Neural cell (in vitro differentiated cells): Measurements from ENCODE around the gene ESYT2. TPM values are rescaled to one million over a fixed set of nuclear protein-coding genes. Genes with fewer than 3 reads are reported as not detected.

ENCODE experiments used
- H2AFZ ChIP-seq: fragments of 200-600, 300-800 bp; sonication (generic), shearing (Covaris generic); 2 replicates; pipeline ENCODE4 v1.6.0; 2014; ENCODE audit warnings: low read depth, mild to moderate bottlenecking, antibody characterized with exemption, low read length, moderate library complexity
- H3F3A ChIP-seq: fragments of 200-600 bp; shearing (Covaris generic); 2 replicates; pipeline ENCODE4 v1.6.1; 2016; ENCODE audit warnings: mild to moderate bottlenecking, moderate library complexity, mixed read lengths, antibody characterized with exemption, low read length; ENCODE audit not compliant: insufficient read depth, poor library complexity, severe bottlenecking
- H3K27ac ChIP-seq: fragments of 200-600, 300-800 bp; sonication (generic), shearing (Covaris generic); 2 replicates; pipeline ENCODE4 v1.5.1; 2014; ENCODE audit warnings: mild to moderate bottlenecking, low read length, moderate library complexity
- H3K27me3 ChIP-seq: fragments of 300-800, 200-600 bp; sonication (generic), shearing (Covaris generic); 2 replicates; pipeline ENCODE4 v1.6.0; 2014; ENCODE audit warnings: mild to moderate bottlenecking, low read depth, low read length, moderate library complexity; ENCODE audit not compliant: insufficient read depth
- H3K36me3 ChIP-seq: fragments of 300-800, 200-600 bp; sonication (generic), shearing (Covaris generic); 2 replicates; pipeline ENCODE4 v1.5.1; 2014; ENCODE audit warnings: mild to moderate bottlenecking, antibody characterized with exemption, low read length, moderate library complexity; ENCODE audit not compliant: insufficient read depth
- H3K4me2 ChIP-seq: fragments of 300-800, 200-600 bp; sonication (generic), shearing (Covaris generic); 2 replicates; pipeline ENCODE4 v1.6.0; 2014; ENCODE audit warnings: mild to moderate bottlenecking, low read length
- H3K4me3 ChIP-seq: fragments of 300-800, 200-600 bp; sonication (generic), shearing (Covaris generic); 2 replicates; pipeline ENCODE4 v1.5.1; 2014; ENCODE audit warnings: mild to moderate bottlenecking, low read length, moderate library complexity
- H3K79me2 ChIP-seq: fragments of 200-600 bp; shearing (Covaris generic); replicated peaks from 2 replicates; pipeline ENCODE4 v1.6.0; 2014; ENCODE audit warnings: mild to moderate bottlenecking, low read length, moderate library complexity; ENCODE audit not compliant: insufficient read depth
- H3K9ac ChIP-seq: fragments of 300-800, 200-600 bp; sonication (generic), shearing (Covaris generic); 2 replicates; pipeline ENCODE4 v1.6.1; 2016; ENCODE audit warnings: mild to moderate bottlenecking, low read length, mixed read lengths
- H3K9me2 ChIP-seq: fragments of 200-600 bp; shearing (Covaris generic); 2 replicates; pipeline ENCODE4 v1.6.1; 2016; ENCODE audit warnings: mild to moderate bottlenecking, low read length, mixed read lengths; ENCODE audit not compliant: insufficient read depth
- H3K9me3 ChIP-seq: fragments of 200-600, 300-800 bp; sonication (generic), shearing (Covaris generic); 2 replicates; pipeline ENCODE4 v1.6.1; 2016; ENCODE audit warnings: mild to moderate bottlenecking, mixed run types, low read length, moderate library complexity, mixed read lengths
- H4K20me1 ChIP-seq: fragments of 200-600 bp; shearing (Covaris generic); 2 replicates; pipeline ENCODE4 v1.6.1; 2016; ENCODE audit warnings: mild to moderate bottlenecking, mixed run types; ENCODE audit not compliant: insufficient read depth
- CTCF ChIP-seq: fragments of 450-650 bp; IDR thresholded peaks from 2 replicates; pipeline ENCODE4 v1.5.1; 2014; ENCODE audit warnings: antibody characterized with exemption, mild to moderate bottlenecking, moderate library complexity; ENCODE audit not compliant: poor library complexity, severe bottlenecking
- EP300 ChIP-seq: fragments of 450-650 bp; conservative IDR thresholded peaks from 2 replicates; pipeline ENCODE4 v1.6.1; 2014; ENCODE audit warnings: antibody characterized with exemption, mild to moderate bottlenecking, moderate library complexity; ENCODE audit not compliant: poor library complexity, severe bottlenecking
- EZH2 ChIP-seq: fragments of 200-600, 300-800 bp; shearing (Covaris generic), sonication (generic); IDR thresholded peaks from 2 replicates; pipeline ENCODE4 v1.6.1; 2014; ENCODE audit warnings: antibody characterized with exemption, low read length, borderline replicate concordance, mild to moderate bottlenecking; ENCODE audit not compliant: insufficient read depth, poor library complexity, severe bottlenecking
- MXI1 ChIP-seq: fragments of 450-650 bp; conservative IDR thresholded peaks from 2 replicates; pipeline ENCODE4 v1.6.1; 2014; ENCODE audit warnings: antibody characterized with exemption, mild to moderate bottlenecking; ENCODE audit not compliant: poor library complexity, severe bottlenecking
- POLR2AphosphoS5 ChIP-seq: IDR thresholded peaks from 2 replicates; pipeline ENCODE4 v1.6.1; 2012
- RAD21 ChIP-seq: fragments of 450-650 bp; conservative IDR thresholded peaks from 2 replicates; pipeline ENCODE4 v1.6.1; 2014; ENCODE audit warnings: antibody characterized with exemption, mild to moderate bottlenecking, moderate library complexity
- REST ChIP-seq: IDR thresholded peaks from 2 replicates; pipeline ENCODE4 v1.6.1; 2012; ENCODE audit warnings: borderline replicate concordance
- SMC3 ChIP-seq: fragments of 450-650 bp; conservative IDR thresholded peaks from 2 replicates; pipeline ENCODE4 v1.6.1; 2014; ENCODE audit warnings: antibody characterized with exemption, mild to moderate bottlenecking, moderate library complexity; ENCODE audit not compliant: poor library complexity
- TAF1 ChIP-seq: IDR thresholded peaks from 2 replicates; pipeline ENCODE4 v1.6.1; 2012; ENCODE audit warnings: low read depth
- polyA plus RNA-seq: library from polyadenylated mRNA; depleted of rRNA; stranded (reverse); fragments of >200 nt; gene quantifications from 2 replicates; pipeline ENCODE4 v1.2.3, GENCODE V29; 2014

ESYT2 gene
- polyA plus RNA-seq, 1 donor from 2014 or later = 23.8 TPM

- H3K4me2 ChIP-seq = no peak overlapping the region
These were observed 118.6 kb downstream of the ESYT2 start for GRCh38 chr7:158710651-158711102.

GRCh38 chr7:158707610-158708009 lies 121.7 kb downstream of the ESYT2 start:
- H3K9me2 ChIP-seq = no peaks in the 10 kb centered on the region
- TF ChIP-seq SMC3 (no peak), POLR2AphosphoS5 (no peak), REST (no peak), EZH2 (no peak), CTCF (no peak), EP300 (no peak), RAD21 (no peak), MXI1 (no peak), TAF1 (no peak)
- H3K9me3 ChIP-seq = no peaks in the 10 kb centered on the region
- no peaks in the 10 kb centered on the region for H3F3A ChIP-seq
- no peaks in the 10 kb centered on the region for H3K36me3 ChIP-seq
- no peaks in the 10 kb centered on the region for H3K27me3 ChIP-seq
- peaks cover 11% of the 10 kb centered on the region for H3K79me2 ChIP-seq
- no peak overlapping the region for H3K4me3 ChIP-seq
- no peaks in the 10 kb centered on the region for H4K20me1 ChIP-seq
- no peak overlapping the region for H3K9ac ChIP-seq
- no peak overlapping the region for H2AFZ ChIP-seq
- no peak overlapping the region for H3K4me2 ChIP-seq
- no peak overlapping the region for H3K27ac ChIP-seq

More at GRCh38 chr7:158710651-158711102, 118.6 kb downstream of the ESYT2 start:
- Histone ChIP-seq H3K4me3 (no peak overlapping the region), H2AFZ (no peak overlapping the region), H3K27me3 (no peaks in the 10 kb centered on the region), H3K27ac (no peak overlapping the region), H3K9me2 (no peaks in the 10 kb centered on the region), H3K36me3 (no peaks in the 10 kb centered on the region), H4K20me1 (no peaks in the 10 kb centered on the region), H3K79me2 (no peaks in the 10 kb centered on the region), H3F3A (no peaks in the 10 kb centered on the region), H3K9me3 (no peaks in the 10 kb centered on the region), H3K9ac (no peak overlapping the region)
- no peak for TF ChIP-seq REST
- no peak for TF ChIP-seq SMC3
- TF ChIP-seq TAF1 = no peak
- TF ChIP-seq POLR2AphosphoS5 = no peak
